ENCODE results near the gene DCTN3. TPM values are rescaled to one million over a fixed set of nuclear protein-coding genes. Genes with fewer than 3 reads are reported as not detected.

The DCTN3 gene
- total and polyA plus RNA-seq, 11 donors, result 73.8 to 155 (median 121) TPM

DNA sequence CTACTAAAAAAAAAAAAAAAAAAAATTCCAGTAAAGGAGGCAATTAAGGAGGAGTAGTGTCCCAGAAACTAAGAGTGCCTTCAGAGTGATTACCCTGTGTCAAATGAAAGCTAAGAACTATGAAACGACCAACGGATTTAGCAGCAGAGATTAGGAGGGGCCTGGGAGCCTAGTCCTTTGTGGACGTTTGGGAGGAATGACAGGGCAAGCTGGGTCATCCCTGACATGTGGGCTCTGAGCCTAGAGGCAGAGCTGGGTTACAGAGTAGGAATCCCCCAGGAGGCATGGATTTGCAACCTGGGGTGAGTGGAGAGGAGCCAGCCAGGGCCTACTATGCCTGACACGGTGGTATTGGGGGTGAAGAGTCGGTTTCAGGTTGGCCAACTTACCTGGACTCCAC is 12.9 kb upstream of the DCTN3 start:
- ATAC-seq (no peak), DNase-seq (no peak)
- Histone ChIP-seq H3K4me3 (no peak overlapping the region), H3K9me3 (no peaks in the 10 kb centered on the region), H3K4me1 (peaks cover 0 to 32% (median 22%) of the 10 kb centered on the region in 12 donors), H3K27me3 (peaks cover 0 to 27% (median 14%) of the 10 kb centered on the region in 9 donors), H3K27ac (no peak overlapping the region), H3K36me3 (peaks cover 0 to 8% (median 0%) of the 10 kb centered on the region in 9 donors)
- 56 to 61% (median 59%) methylated on average over 5 of the region's 5 CpGs for WGBS, 4 donors
- TF ChIP-seq, protein P1, sequence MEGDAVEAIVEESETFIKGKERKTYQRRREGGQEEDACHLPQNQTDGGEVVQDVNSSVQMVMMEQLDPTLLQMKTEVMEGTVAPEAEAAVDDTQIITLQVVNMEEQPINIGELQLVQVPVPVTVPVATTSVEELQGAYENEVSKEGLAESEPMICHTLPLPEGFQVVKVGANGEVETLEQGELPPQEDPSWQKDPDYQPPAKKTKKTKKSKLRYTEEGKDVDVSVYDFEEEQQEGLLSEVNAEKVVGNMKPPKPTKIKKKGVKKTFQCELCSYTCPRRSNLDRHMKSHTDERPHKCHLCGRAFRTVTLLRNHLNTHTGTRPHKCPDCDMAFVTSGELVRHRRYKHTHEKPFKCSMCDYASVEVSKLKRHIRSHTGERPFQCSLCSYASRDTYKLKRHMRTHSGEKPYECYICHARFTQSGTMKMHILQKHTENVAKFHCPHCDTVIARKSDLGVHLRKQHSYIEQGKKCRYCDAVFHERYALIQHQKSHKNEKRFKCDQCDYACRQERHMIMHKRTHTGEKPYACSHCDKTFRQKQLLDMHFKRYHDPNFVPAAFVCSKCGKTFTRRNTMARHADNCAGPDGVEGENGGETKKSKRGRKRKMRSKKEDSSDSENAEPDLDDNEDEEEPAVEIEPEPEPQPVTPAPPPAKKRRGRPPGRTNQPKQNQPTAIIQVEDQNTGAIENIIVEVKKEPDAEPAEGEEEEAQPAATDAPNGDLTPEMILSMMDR (IDR thresholded peaks at IDR 0.05), result no peak
- no peak for TF ChIP-seq POLR2A (IDR thresholded peaks at IDR 0.05)
- intact Hi-C loops (cut with DNase I), result loop anchor here in 4 of 10 donors (1.0 to 2.0 kb wide), 2 partner anchors 20 kb away; partner anchors contain the start of gene RPP25L (in 2 of the 4)

DNA sequence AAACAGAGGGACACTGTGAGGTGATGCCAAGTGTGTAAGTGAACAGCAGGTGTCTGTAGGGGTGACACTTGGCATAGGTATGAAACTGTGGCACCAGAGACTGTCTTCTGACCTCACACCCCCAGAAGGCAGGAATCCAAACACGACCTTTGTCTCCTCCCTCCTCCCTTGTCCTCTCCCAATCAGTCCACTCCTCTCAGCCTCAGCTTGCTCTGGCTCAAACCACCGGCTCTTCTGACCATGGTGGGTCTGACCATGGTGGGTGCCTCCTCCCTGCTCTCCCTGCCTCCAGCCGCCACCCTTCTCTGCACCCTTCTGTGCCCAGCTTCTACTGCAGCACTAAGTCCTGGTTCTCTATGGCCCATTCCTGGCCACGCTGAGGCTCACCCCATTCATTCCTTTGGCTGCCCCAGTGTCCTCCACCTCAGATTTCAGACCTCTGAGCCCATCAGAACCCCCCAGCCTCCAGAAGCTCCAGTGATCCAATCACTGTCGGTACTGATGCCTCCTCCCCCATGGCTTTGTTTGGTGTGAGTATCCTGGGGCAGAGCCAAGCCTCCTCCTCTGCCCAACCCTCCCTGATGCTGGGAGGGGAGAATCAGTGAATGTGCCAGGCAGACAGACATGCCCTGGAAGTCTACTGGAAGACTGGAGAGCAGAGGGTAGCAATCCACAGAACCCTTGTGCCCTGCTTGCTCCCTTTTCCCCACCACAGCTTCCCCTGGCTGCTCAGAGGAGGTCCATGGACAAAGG is 10.3 kb upstream of the DCTN3 start:
- no peaks in the 10 kb centered on the region for H3K9me3 ChIP-seq
- no peak overlapping the region for H3K4me3 ChIP-seq
- TF ChIP-seq, protein P1 (IDR thresholded peaks at IDR 0.05), result no peak
- TF ChIP-seq POLR2A (IDR thresholded peaks at IDR 0.05), result no peak
- H3K36me3 ChIP-seq, result peaks cover 0 to 7% (median 0%) of the 10 kb centered on the region in 9 donors
- H3K27me3 ChIP-seq, result peaks cover 21 to 53% (median 40%) of the 10 kb centered on the region in 9 donors
- ATAC-seq, result no peak
- 39 to 40% (median 40%) methylated on average over 5 of the region's 5 CpGs for WGBS, 4 donors
- DNase-seq, result no peak
- no peak overlapping the region for H3K27ac ChIP-seq
- intact Hi-C loops (cut with DNase I), result no loop called here
- H3K4me1 ChIP-seq, result peaks cover 0 to 17% (median 7%) of the 10 kb centered on the region in 12 donors

DNA sequence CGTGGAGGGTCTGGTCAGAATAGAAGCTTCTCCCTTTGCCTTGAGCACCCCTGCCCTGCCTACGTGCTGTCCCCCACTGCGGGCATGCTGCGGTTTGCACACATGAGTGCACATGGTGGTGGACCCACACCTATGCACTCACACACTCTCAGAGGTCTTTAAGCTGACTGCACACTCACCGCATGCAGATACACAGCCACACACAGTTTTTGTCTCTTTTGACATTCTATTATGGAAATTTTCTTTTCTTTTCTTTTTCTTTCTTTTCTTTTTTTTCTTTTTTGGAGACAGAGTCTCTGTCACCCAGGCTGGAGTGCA is 9.2 kb upstream of the DCTN3 start:
- no peaks in the 10 kb centered on the region for H3K9me3 ChIP-seq

More for the DNA sequence above, 9.2 kb upstream of the DCTN3 start:
- peaks cover 0 to 20% (median 8%) of the 10 kb centered on the region in 12 donors for H3K4me1 ChIP-seq
- ATAC-seq, result no peak
- H3K27ac ChIP-seq, result no peak overlapping the region
- intact Hi-C loops (cut with DNase I), result no loop called here
- peak overlapping the region in 7 of 12 donors; percentile 11 to 55 (median 46) for H3K4me3 ChIP-seq
- no peak for TF ChIP-seq POLR2A (IDR thresholded peaks at IDR 0.05)
- TF ChIP-seq, protein P1 (IDR thresholded peaks at IDR 0.05), result no peak
- 21 to 48% (median 30%) methylated on average over 5 of the region's 5 CpGs for WGBS, 4 donors
- H3K36me3 ChIP-seq, result no peaks in the 10 kb centered on the region
- no peak for DNase-seq
- H3K27me3 ChIP-seq, result peaks cover 31 to 64% (median 51%) of the 10 kb centered on the region in 9 donors
